Measurements from ENCODE around the gene BEAN1. TPM values are rescaled to one million over a fixed set of nuclear protein-coding genes. Genes with fewer than 3 reads are reported as not detected.

The BEAN1 gene
- polyA plus RNA-seq, 1 donor from 2014 or later, result 0.16 TPM

- H3K27ac ChIP-seq (ENCODE audit: low read length), result no peak overlapping the region
- H3K9me2 ChIP-seq (ENCODE audit: insufficient read depth, low read length), result no peaks in the 10 kb centered on the region
- no peaks in the 10 kb centered on the region for H3K79me2 ChIP-seq (replicated peaks; ENCODE audit: insufficient read depth, low read length)
- H3K4me2 ChIP-seq (ENCODE audit: low read length), result no peak overlapping the region
- H3K4me3 ChIP-seq (ENCODE audit: low read length), result no peak overlapping the region
- no peaks in the 10 kb centered on the region for H3F3A ChIP-seq (ENCODE audit: insufficient read depth, low read length, poor library complexity, severe bottlenecking)
- H3K27me3 ChIP-seq (ENCODE audit: insufficient read depth, low read depth, low read length), result no peaks in the 10 kb centered on the region
- TF ChIP-seq CTCF (IDR thresholded peaks at IDR 0.05; ENCODE audit: poor library complexity, severe bottlenecking) (no peak), REST (IDR thresholded peaks at IDR 0.05; ENCODE audit: borderline replicate concordance) (no peak), MXI1 (conservative IDR thresholded peaks at IDR 0.05; ENCODE audit: poor library complexity, severe bottlenecking) (no peak), EZH2 (IDR thresholded peaks at IDR 0.05; ENCODE audit: borderline replicate concordance, insufficient read depth, low read length, poor library complexity, severe bottlenecking) (no peak), RAD21 (conservative IDR thresholded peaks at IDR 0.05) (no peak), SMC3 (conservative IDR thresholded peaks at IDR 0.05; ENCODE audit: poor library complexity) (no peak), EP300 (conservative IDR thresholded peaks at IDR 0.05; ENCODE audit: poor library complexity, severe bottlenecking) (no peak), POLR2AphosphoS5 (IDR thresholded peaks at IDR 0.05) (no peak), TAF1 (IDR thresholded peaks at IDR 0.05; ENCODE audit: low read depth) (no peak)
- no peak overlapping the region for H2AFZ ChIP-seq (ENCODE audit: low read depth, low read length)
- no peaks in the 10 kb centered on the region for H3K9me3 ChIP-seq (ENCODE audit: low read length)
- no peak overlapping the region for H3K9ac ChIP-seq (ENCODE audit: low read length)
- H4K20me1 ChIP-seq (ENCODE audit: insufficient read depth), result no peaks in the 10 kb centered on the region
- no peaks in the 10 kb centered on the region for H3K36me3 ChIP-seq (ENCODE audit: insufficient read depth, low read length)
Observed at GRCh38 chr16:66444049-66444481, 17.0 kb downstream of the BEAN1 start.

- Histone ChIP-seq H2AFZ (ENCODE audit: low read depth, low read length) (no peak overlapping the region), H3K27me3 (ENCODE audit: insufficient read depth, low read depth, low read length) (no peaks in the 10 kb centered on the region), H3K4me3 (ENCODE audit: low read length) (no peak overlapping the region), H4K20me1 (ENCODE audit: insufficient read depth) (no peaks in the 10 kb centered on the region), H3K27ac (ENCODE audit: low read length) (no peak overlapping the region), H3F3A (ENCODE audit: insufficient read depth, low read length, poor library complexity, severe bottlenecking) (no peaks in the 10 kb centered on the region), H3K4me2 (ENCODE audit: low read length) (no peak overlapping the region), H3K9me2 (ENCODE audit: insufficient read depth, low read length) (no peaks in the 10 kb centered on the region), H3K79me2 (replicated peaks; ENCODE audit: insufficient read depth, low read length) (no peaks in the 10 kb centered on the region), H3K9ac (ENCODE audit: low read length) (no peak overlapping the region), H3K9me3 (ENCODE audit: low read length) (no peaks in the 10 kb centered on the region), H3K36me3 (ENCODE audit: insufficient read depth, low read length) (no peaks in the 10 kb centered on the region)
- TF ChIP-seq REST (IDR thresholded peaks at IDR 0.05; ENCODE audit: borderline replicate concordance) (no peak), MXI1 (conservative IDR thresholded peaks at IDR 0.05; ENCODE audit: poor library complexity, severe bottlenecking) (no peak), EZH2 (IDR thresholded peaks at IDR 0.05; ENCODE audit: borderline replicate concordance, insufficient read depth, low read length, poor library complexity, severe bottlenecking) (no peak), RAD21 (conservative IDR thresholded peaks at IDR 0.05) (no peak), CTCF (IDR thresholded peaks at IDR 0.05; ENCODE audit: poor library complexity, severe bottlenecking) (no peak), POLR2AphosphoS5 (IDR thresholded peaks at IDR 0.05) (no peak), SMC3 (conservative IDR thresholded peaks at IDR 0.05; ENCODE audit: poor library complexity) (no peak), TAF1 (IDR thresholded peaks at IDR 0.05; ENCODE audit: low read depth) (no peak), EP300 (conservative IDR thresholded peaks at IDR 0.05; ENCODE audit: poor library complexity, severe bottlenecking) (no peak)
Observed at GRCh38 chr16:66446737-66447136, 19.6 kb downstream of the BEAN1 start.
